Measurements from ENCODE around the gene DOCK10.
"Not testable (repeated sequence)": the region's sequence is repeated elsewhere in the genome, so short reads cannot be mapped to it uniquely, and the experiment has no call there.

DOCK10 gene
- 80.7 to 650 (median 420) reads per million in 17 experiments for total RNA-seq

- DNase-seq = peak; percentile 44 to 78 (median 67)
These were observed at the start of gene DOCK10 for GRCh38 chr2:225041851-225042799. Gene DOCK10 (minus strand): TSS chr2:225042468. CDS start chr2:225042374, 94 bp downstream.

GRCh38 chr2:225091336-225091735, 49.1 kb upstream of the DOCK10 start:
- DNase-seq = no peak

GRCh38 chr2:225090746-225091145, 48.5 kb upstream of the DOCK10 start:
- DNase-seq = no peak

- DNase-seq = no peak
These were observed 44.6 kb upstream of the DOCK10 start for GRCh38 chr2:225086915-225087314.

- no peak for DNase-seq
These were observed 44.2 kb upstream of the DOCK10 start for GRCh38 chr2:225086439-225086838.

- DNase-seq = no peak
These were observed 41.0 kb upstream of the DOCK10 start for GRCh38 chr2:225083276-225083675.

GRCh38 chr2:225076125-225076524, 33.9 kb upstream of the DOCK10 start:
- DNase-seq = no peak

GRCh38 chr2:225074919-225075681, 32.8 kb upstream of the DOCK10 start:
- DNase-seq = no peak

- DNase-seq = peak in 2 of 4 experiments; percentile 11 to 31
These were observed 32.1 kb upstream of the DOCK10 start for GRCh38 chr2:225074366-225074765.

GRCh38 chr2:225073198-225073597, 30.9 kb upstream of the DOCK10 start:
- no peak for DNase-seq

- no peak for DNase-seq
These were observed 30.2 kb upstream of the DOCK10 start for GRCh38 chr2:225072444-225072843.

GRCh38 chr2:225070811-225071210, 28.5 kb upstream of the DOCK10 start:
- no peak for DNase-seq

GRCh38 chr2:225069966-225070365, 27.7 kb upstream of the DOCK10 start:
- DNase-seq = peak in 2 of 4 experiments; percentile 29 to 48

GRCh38 chr2:225069477-225069876, 27.2 kb upstream of the DOCK10 start:
- DNase-seq = peak in 1 of 4 experiments; percentile 14

- DNase-seq = no peak
These were observed 23.6 kb upstream of the DOCK10 start for GRCh38 chr2:225065882-225066281.

GRCh38 chr2:225064928-225065327, 22.7 kb upstream of the DOCK10 start:
- peak in 2 of 4 experiments; percentile 39 to 41 for DNase-seq

GRCh38 chr2:225064362-225064761, 22.1 kb upstream of the DOCK10 start:
- DNase-seq = no peak

- DNase-seq = no peak
These were observed 14.2 kb upstream of the DOCK10 start for GRCh38 chr2:225056330-225057073.

GRCh38 chr2:225055714-225056113, 13.4 kb upstream of the DOCK10 start:
- no peak for DNase-seq

- DNase-seq = peak in 1 of 4 experiments; percentile 53
These were observed 10.4 kb upstream of the DOCK10 start for GRCh38 chr2:225052703-225053102.

GRCh38 chr2:225047502-225047901, 5.2 kb upstream of the DOCK10 start:
- not testable (repeated sequence) for DNase-seq

- no peak for DNase-seq
These were observed 516 bp upstream of the DOCK10 start for GRCh38 chr2:225042800-225043167.
